HFFc6 (cell line): ENCODE measurements around the gene RAB31. TPM values are rescaled to one million over a fixed set of nuclear protein-coding genes. Genes with fewer than 3 reads are reported as not detected.

Experiments
- DNase-seq: peaks from one replicate; pipeline ENCODE4 v3.0.0-alpha.2; 2018
- H3K27ac Mint-ChIP-seq: 2 replicates; pipeline ENCODE4 v1.8.0; 2020; ENCODE audit warnings: mild to moderate bottlenecking, mixed read lengths
- H3K27me3 Mint-ChIP-seq: 2 replicates; pipeline ENCODE4 v1.8.0; 2021; ENCODE audit warnings: mild to moderate bottlenecking, moderate library complexity, mixed read lengths; ENCODE audit not compliant: insufficient read depth
- H3K36me3 Mint-ChIP-seq: 2 replicates; pipeline ENCODE4 v1.8.0; 2021; ENCODE audit warnings: low read depth, mixed read lengths
- H3K4me1 Mint-ChIP-seq: 2 replicates; pipeline ENCODE4 v1.8.0; 2020; ENCODE audit warnings: low read depth, mixed read lengths
- H3K4me3 Mint-ChIP-seq: 2 replicates; pipeline ENCODE4 v1.8.0; 2020; ENCODE audit warnings: mild to moderate bottlenecking, moderate library complexity, mixed read lengths
- H3K9me3 Mint-ChIP-seq: 2 replicates; pipeline ENCODE4 v1.8.0; 2020; ENCODE audit warnings: mild to moderate bottlenecking, mixed read lengths
- CTCF ChIP-seq: fragments of 200-600 bp; sonication (generic); IDR thresholded peaks from 2 replicates; pipeline ENCODE4 v1.5.0; 2021; ENCODE audit warnings: antibody characterized with exemption, mild to moderate bottlenecking
- total RNA-seq, 6 experiments: library from RNA; stranded (reverse); fragmentation: NEBNext Ultra II Directional; extraction: Animal tissue kit (Norgen Biotek cat#: 25700); gene quantifications; 2 replicates in 1 of 6; 3 replicates in 5 of 6; pipeline ENCODE4 v1.2.3, GENCODE V29; 2021

Gene RAB31
- total RNA-seq, 6 experiments from 2014 or later = 29.4 to 47.5 (median 43.5) TPM

GRCh38 chr18:9746958-9747357, 38.9 kb downstream of the RAB31 start:
- H3K27ac Mint-ChIP-seq = no peak overlapping the region
- TF ChIP-seq CTCF = no peak
- no peak overlapping the region for H3K4me3 Mint-ChIP-seq
- H3K36me3 Mint-ChIP-seq = peaks cover 30% of the 10 kb centered on the region
- peaks cover 5% of the 10 kb centered on the region; the same call in 1 of the 2 replicates for H3K27me3 Mint-ChIP-seq
- no peaks in the 10 kb centered on the region for H3K9me3 Mint-ChIP-seq
- no peak for DNase-seq
- H3K4me1 Mint-ChIP-seq = peaks cover 45% of the 10 kb centered on the region

- Mint-ChIP-seq H3K9me3 (no peaks in the 10 kb centered on the region), H3K4me3 (no peak overlapping the region), H3K27ac (no peak overlapping the region), H3K36me3 (peaks cover 23% of the 10 kb centered on the region), H3K4me1 (peaks cover 23% of the 10 kb centered on the region), H3K27me3 (peaks cover 2% of the 10 kb centered on the region; the same call in 1 of the 2 replicates)
- no peak for DNase-seq
- no peak for TF ChIP-seq CTCF
Observed at GRCh38 chr18:9749611-9750010, 41.5 kb downstream of the RAB31 start.

- peaks cover 18% of the 10 kb centered on the region for H3K36me3 Mint-ChIP-seq
- H3K4me1 Mint-ChIP-seq = peaks cover 21% of the 10 kb centered on the region
- no peak overlapping the region for H3K27ac Mint-ChIP-seq
Observed at GRCh38 chr18:9750112-9750511, 42.0 kb downstream of the RAB31 start.

GRCh38 chr18:9750606-9751304, 42.7 kb downstream of the RAB31 start:
- Mint-ChIP-seq H3K36me3 (peaks cover 16% of the 10 kb centered on the region), H3K4me3 (no peak overlapping the region), H3K9me3 (no peaks in the 10 kb centered on the region), H3K27me3 (peaks cover 2% of the 10 kb centered on the region; the same call in 1 of the 2 replicates), H3K4me1 (peaks cover 21% of the 10 kb centered on the region), H3K27ac (no peak overlapping the region)
- no peak for DNase-seq
- TF ChIP-seq CTCF = no peak

More at GRCh38 chr18:9750112-9750511, 42.0 kb downstream of the RAB31 start:
- no peak overlapping the region for H3K4me3 Mint-ChIP-seq
- H3K27me3 Mint-ChIP-seq = peaks cover 2% of the 10 kb centered on the region; the same call in 1 of the 2 replicates
- no peak for DNase-seq
- no peak for TF ChIP-seq CTCF
- H3K9me3 Mint-ChIP-seq = no peaks in the 10 kb centered on the region

- Mint-ChIP-seq H3K27ac (no peak overlapping the region; the same call in 1 of the 2 replicates), H3K4me1 (peaks cover 20% of the 10 kb centered on the region), H3K4me3 (no peak overlapping the region), H3K9me3 (no peaks in the 10 kb centered on the region), H3K27me3 (peaks cover 2% of the 10 kb centered on the region; the same call in 1 of the 2 replicates), H3K36me3 (peaks cover 16% of the 10 kb centered on the region)
- DNase-seq = no peak
- TF ChIP-seq CTCF = no peak
Observed at GRCh38 chr18:9751371-9752031, 43.4 kb downstream of the RAB31 start.
